ENCODE measurements around the gene JPH2. TPM values are rescaled to one million over a fixed set of nuclear protein-coding genes. Genes with fewer than 3 reads are reported as not detected.
A peak's percentile ranks its signal among the peaks of the same experiment; 100 is the strongest.
"Not testable (repeated sequence)": the region's sequence is repeated elsewhere in the genome, so short reads cannot be mapped to it uniquely, and the experiment has no call there.

Gene JPH2
- total and polyA plus RNA-seq, 4 donors, result 0.09 to 1.3 (median 0.17) TPM; not detected in 1

GRCh38 chr20:44190197-44190852 lies 3.3 kb upstream of the JPH2 start:
- 24% methylated on average over 15 of the region's 15 CpGs for WGBS
- not testable (repeated sequence) for H3K9ac ChIP-seq (ENCODE audit: low read depth in 1 of 2, low read length in 2 of 2); H3K4me3 ChIP-seq (ENCODE audit: low read depth in 1 of 3, low read length in 3 of 3); H3K36me3 ChIP-seq (ENCODE audit: control insufficient read depth in 4 of 4, insufficient read depth in 3 of 4, low read depth in 1 of 4, low read length in 3 of 4); H3K9me3 ChIP-seq (ENCODE audit: control insufficient read depth in 4 of 4, low read length in 3 of 4); H3K27ac ChIP-seq (ENCODE audit: low read depth in 1 of 2, low read length in 2 of 2); H3K4me1 ChIP-seq (ENCODE audit: control insufficient read depth in 4 of 4, insufficient read depth in 4 of 4, low read length in 3 of 4); H3K27me3 ChIP-seq (ENCODE audit: control insufficient read depth in 4 of 4, insufficient read depth in 4 of 4, low read length in 3 of 4)
- TF ChIP-seq CTCF (IDR thresholded peaks at IDR 0.05; ENCODE audit: low read depth, low read length, missing input control), result peak; percentile 78
- peak; percentile 84 to 86 for TF ChIP-seq RAD21 (IDR thresholded peaks at IDR 0.05)
- DNase-seq (ENCODE audit: low spot score), result peak; percentile 52

GRCh38 chr20:44188752-44189151 lies 1.8 kb upstream of the JPH2 start:
- Histone ChIP-seq H3K9me3 (ENCODE audit: control insufficient read depth in 4 of 4, low read length in 3 of 4) (no peaks in the 10 kb centered on the region), H3K4me3 (ENCODE audit: low read depth in 1 of 3, low read length in 3 of 3) (no peak overlapping the region), H3K36me3 (ENCODE audit: control insufficient read depth in 4 of 4, insufficient read depth in 3 of 4, low read depth in 1 of 4, low read length in 3 of 4) (no peaks in the 10 kb centered on the region), H3K27ac (ENCODE audit: low read depth in 1 of 2, low read length in 2 of 2) (no peak overlapping the region), H3K27me3 (ENCODE audit: control insufficient read depth in 4 of 4, insufficient read depth in 4 of 4, low read length in 3 of 4) (peaks cover 0 to 3% (median 1%) of the 10 kb centered on the region in 4 donors), H3K4me1 (ENCODE audit: control insufficient read depth in 4 of 4, insufficient read depth in 4 of 4, low read length in 3 of 4) (peaks cover 0 to 5% (median 2%) of the 10 kb centered on the region in 4 donors), H3K9ac (ENCODE audit: low read depth in 1 of 2, low read length in 2 of 2) (no peak overlapping the region)
- no peak for TF ChIP-seq YY1 (IDR thresholded peaks at IDR 0.05)
- TF ChIP-seq, protein P1, sequence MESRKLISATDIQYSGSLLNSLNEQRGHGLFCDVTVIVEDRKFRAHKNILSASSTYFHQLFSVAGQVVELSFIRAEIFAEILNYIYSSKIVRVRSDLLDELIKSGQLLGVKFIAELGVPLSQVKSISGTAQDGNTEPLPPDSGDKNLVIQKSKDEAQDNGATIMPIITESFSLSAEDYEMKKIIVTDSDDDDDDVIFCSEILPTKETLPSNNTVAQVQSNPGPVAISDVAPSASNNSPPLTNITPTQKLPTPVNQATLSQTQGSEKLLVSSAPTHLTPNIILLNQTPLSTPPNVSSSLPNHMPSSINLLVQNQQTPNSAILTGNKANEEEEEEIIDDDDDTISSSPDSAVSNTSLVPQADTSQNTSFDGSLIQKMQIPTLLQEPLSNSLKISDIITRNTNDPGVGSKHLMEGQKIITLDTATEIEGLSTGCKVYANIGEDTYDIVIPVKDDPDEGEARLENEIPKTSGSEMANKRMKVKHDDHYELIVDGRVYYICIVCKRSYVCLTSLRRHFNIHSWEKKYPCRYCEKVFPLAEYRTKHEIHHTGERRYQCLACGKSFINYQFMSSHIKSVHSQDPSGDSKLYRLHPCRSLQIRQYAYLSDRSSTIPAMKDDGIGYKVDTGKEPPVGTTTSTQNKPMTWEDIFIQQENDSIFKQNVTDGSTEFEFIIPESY (IDR thresholded peaks at IDR 0.05), result no peak
- no peak for TF ChIP-seq GABPA (IDR thresholded peaks at IDR 0.05 in 1 of 2, conservative IDR thresholded peaks at IDR 0.05 in 1 of 2)
- TF ChIP-seq SP1 (IDR thresholded peaks at IDR 0.05), result no peak
- no peak for TF ChIP-seq HNF4G (IDR thresholded peaks at IDR 0.05)
- TF ChIP-seq CTCF (IDR thresholded peaks at IDR 0.05; ENCODE audit: low read depth, low read length, missing input control), result no peak
- TF ChIP-seq RAD21 (IDR thresholded peaks at IDR 0.05), result no peak
- TF ChIP-seq FOXA2 (IDR thresholded peaks at IDR 0.05), result no peak
- no peak for TF ChIP-seq RXRA (IDR thresholded peaks at IDR 0.05)
- TF ChIP-seq JUND (IDR thresholded peaks at IDR 0.05), result no peak
- no peak for TF ChIP-seq FOXA1 (IDR thresholded peaks at IDR 0.05)
- no peak for TF ChIP-seq NR2F2 (IDR thresholded peaks at IDR 0.05)
- TF ChIP-seq ATF3 (IDR thresholded peaks at IDR 0.05), result no peak
- TF ChIP-seq, protein P2, sequence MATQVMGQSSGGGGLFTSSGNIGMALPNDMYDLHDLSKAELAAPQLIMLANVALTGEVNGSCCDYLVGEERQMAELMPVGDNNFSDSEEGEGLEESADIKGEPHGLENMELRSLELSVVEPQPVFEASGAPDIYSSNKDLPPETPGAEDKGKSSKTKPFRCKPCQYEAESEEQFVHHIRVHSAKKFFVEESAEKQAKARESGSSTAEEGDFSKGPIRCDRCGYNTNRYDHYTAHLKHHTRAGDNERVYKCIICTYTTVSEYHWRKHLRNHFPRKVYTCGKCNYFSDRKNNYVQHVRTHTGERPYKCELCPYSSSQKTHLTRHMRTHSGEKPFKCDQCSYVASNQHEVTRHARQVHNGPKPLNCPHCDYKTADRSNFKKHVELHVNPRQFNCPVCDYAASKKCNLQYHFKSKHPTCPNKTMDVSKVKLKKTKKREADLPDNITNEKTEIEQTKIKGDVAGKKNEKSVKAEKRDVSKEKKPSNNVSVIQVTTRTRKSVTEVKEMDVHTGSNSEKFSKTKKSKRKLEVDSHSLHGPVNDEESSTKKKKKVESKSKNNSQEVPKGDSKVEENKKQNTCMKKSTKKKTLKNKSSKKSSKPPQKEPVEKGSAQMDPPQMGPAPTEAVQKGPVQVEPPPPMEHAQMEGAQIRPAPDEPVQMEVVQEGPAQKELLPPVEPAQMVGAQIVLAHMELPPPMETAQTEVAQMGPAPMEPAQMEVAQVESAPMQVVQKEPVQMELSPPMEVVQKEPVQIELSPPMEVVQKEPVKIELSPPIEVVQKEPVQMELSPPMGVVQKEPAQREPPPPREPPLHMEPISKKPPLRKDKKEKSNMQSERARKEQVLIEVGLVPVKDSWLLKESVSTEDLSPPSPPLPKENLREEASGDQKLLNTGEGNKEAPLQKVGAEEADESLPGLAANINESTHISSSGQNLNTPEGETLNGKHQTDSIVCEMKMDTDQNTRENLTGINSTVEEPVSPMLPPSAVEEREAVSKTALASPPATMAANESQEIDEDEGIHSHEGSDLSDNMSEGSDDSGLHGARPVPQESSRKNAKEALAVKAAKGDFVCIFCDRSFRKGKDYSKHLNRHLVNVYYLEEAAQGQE (IDR thresholded peaks at IDR 0.05), result no peak
- no peak for TF ChIP-seq MAX (IDR thresholded peaks at IDR 0.05)
- TF ChIP-seq EGR1 (IDR thresholded peaks at IDR 0.05; ENCODE audit: low read depth in 2 of 2), result no peak
- TF ChIP-seq TAF1 (conservative IDR thresholded peaks at IDR 0.05), result no peak
- TF ChIP-seq HNF4A (conservative IDR thresholded peaks at IDR 0.05), result no peak
- WGBS, result 67% methylated on average over 6 of the region's 6 CpGs
- no peak for DNase-seq (ENCODE audit: low spot score)
